Stimulated activated CD4-positive, alpha-beta T cell treated with anti-CD3 and anti-CD28 coated beads, Interleukin-1b, Interleukin-23, amount 100 ng/mL, for 4 hours (primary cell): ENCODE data around the gene MZT1.

Source experiments
- DNase-seq, 2 donors: peaks; one replicate each; pipeline ENCODE4 v3.0.0-alpha.2; 2020; ENCODE audit warnings: low read depth in 2 of 2

Gene MZT1

GRCh38 chr13:72680353-72680752 is 47.1 kb downstream of the MZT1 start:
- no peak for DNase-seq

GRCh38 chr13:72678312-72678711 is 49.1 kb downstream of the MZT1 start:
- DNase-seq: no peak

GRCh38 chr13:72677431-72677830 is 50.0 kb downstream of the MZT1 start:
- DNase-seq: no peak

- DNase-seq: no peak
Measured at GRCh38 chr13:72666391-72666790, 61.0 kb downstream of the MZT1 start.

- no peak for DNase-seq
Measured at GRCh38 chr13:72662548-72662947, 64.9 kb downstream of the MZT1 start.
